ENCODE results near the gene FNDC7. TPM values are rescaled to one million over a fixed set of nuclear protein-coding genes. Genes with fewer than 3 reads are reported as not detected.

FNDC7 gene
- total and polyA plus RNA-seq, 9 of the 15 experiments (the other 6 are each of a cell fraction or from before 2014, with no cell fraction given): not detected

GRCh38 chr1:108746382-108747170 is 33.9 kb downstream of the FNDC7 start, which contains the start of gene STXBP3 (continued):
- TF ChIP-seq NEUROD1 (IDR thresholded peaks at IDR 0.05; ENCODE audit: borderline replicate concordance, low read depth, low read length, partially characterized antibody): no peak
- TF ChIP-seq TSC22D4 (tag; IDR thresholded peaks at IDR 0.05): no peak
- TF ChIP-seq EGR1 (conservative IDR thresholded peaks at IDR 0.05): peak; percentile 89
- TF ChIP-seq ILK (tag; IDR thresholded peaks at IDR 0.05; ENCODE audit: borderline replicate concordance, low read depth): no peak
- TF ChIP-seq ZNF707 (CRISPR knock-in tag; conservative IDR thresholded peaks at IDR 0.05): no peak
- TF ChIP-seq JUNB (CRISPR knock-in tag; conservative IDR thresholded peaks at IDR 0.05): no peak
- peak; percentile 99 for TF ChIP-seq RBFOX2 (IDR thresholded peaks at IDR 0.05; ENCODE audit: low read depth, low read length)
- TF ChIP-seq, protein P1, sequence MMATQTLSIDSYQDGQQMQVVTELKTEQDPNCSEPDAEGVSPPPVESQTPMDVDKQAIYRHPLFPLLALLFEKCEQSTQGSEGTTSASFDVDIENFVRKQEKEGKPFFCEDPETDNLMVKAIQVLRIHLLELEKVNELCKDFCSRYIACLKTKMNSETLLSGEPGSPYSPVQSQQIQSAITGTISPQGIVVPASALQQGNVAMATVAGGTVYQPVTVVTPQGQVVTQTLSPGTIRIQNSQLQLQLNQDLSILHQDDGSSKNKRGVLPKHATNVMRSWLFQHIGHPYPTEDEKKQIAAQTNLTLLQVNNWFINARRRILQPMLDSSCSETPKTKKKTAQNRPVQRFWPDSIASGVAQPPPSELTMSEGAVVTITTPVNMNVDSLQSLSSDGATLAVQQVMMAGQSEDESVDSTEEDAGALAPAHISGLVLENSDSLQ (IDR thresholded peaks at IDR 0.05): peak; percentile 60
- TF ChIP-seq ZNF146 (CRISPR knock-in tag; IDR thresholded peaks at IDR 0.05; ENCODE audit: unreplicated experiment): no peak
- TF ChIP-seq XRCC4 (IDR thresholded peaks at IDR 0.05; ENCODE audit: extremely low read depth, insufficient read depth, insufficient read length): no peak
- TF ChIP-seq RBM39 (optimal IDR thresholded peaks at IDR 0.05; ENCODE audit: low read depth, low read length): no peak
- no peak for TF ChIP-seq ETV6 (IDR thresholded peaks at IDR 0.05; ENCODE audit: borderline replicate concordance in 1 of 2, low read depth in 2 of 2, low read length in 1 of 2)
- no peak for TF ChIP-seq ETV6 (CRISPR knock-in tag; IDR thresholded peaks at IDR 0.05; ENCODE audit: borderline replicate concordance)
- no peak for TF ChIP-seq ZBTB49 (CRISPR knock-in tag; IDR thresholded peaks at IDR 0.05; ENCODE audit: borderline replicate concordance)
- TF ChIP-seq ATF3 (IDR thresholded peaks at IDR 0.05): peak; percentile 99
- peak; percentile 50; the same call in 1 of the 2 replicates for TF ChIP-seq ATF3 (CRISPR knock-in tag; conservative IDR thresholded peaks at IDR 0.05)
- peak; percentile 81; the same call in 1 of the 2 replicates for TF ChIP-seq CTBP1 (IDR thresholded peaks at IDR 0.05; ENCODE audit: borderline replicate concordance)
- TF ChIP-seq JUND (IDR thresholded peaks at IDR 0.05; ENCODE audit: borderline replicate concordance, low read depth, low read length): peak; percentile 93
- TF ChIP-seq JUND (tag; IDR thresholded peaks at IDR 0.05; ENCODE audit: borderline replicate concordance, low read depth, low read length): peak; percentile 90; the same call in 2 of the 3 replicates
- TF ChIP-seq KHSRP (IDR thresholded peaks at IDR 0.05): peak; percentile 95
- no peak for TF ChIP-seq ZFP30 (CRISPR knock-in tag; IDR thresholded peaks at IDR 0.05; ENCODE audit: borderline replicate concordance)
- peak; percentile 81; the same call in 1 of the 2 replicates for TF ChIP-seq NR1H2 (CRISPR knock-in tag; IDR thresholded peaks at IDR 0.05)
- no peak for TF ChIP-seq RBM14 (IDR thresholded peaks at IDR 0.05; ENCODE audit: borderline replicate concordance, insufficient read depth, low read depth, low read length)
- TF ChIP-seq DIDO1 (tag; IDR thresholded peaks at IDR 0.05; ENCODE audit: low read depth): no peak
